ENCODE results near the gene OPCML. TPM values are rescaled to one million over a fixed set of nuclear protein-coding genes. Genes with fewer than 3 reads are reported as not detected.

Gene OPCML
- polyA plus RNA-seq, 1 donor from 2014 or later, result 11.6 TPM

GRCh38 chr11:132414451-132414850 is 1117.8 kb downstream of the OPCML start:
- Histone ChIP-seq H3K9me3 (ENCODE audit: low read length) (no peaks in the 10 kb centered on the region), H3F3A (ENCODE audit: insufficient read depth, low read length, poor library complexity, severe bottlenecking) (no peaks in the 10 kb centered on the region), H3K27ac (ENCODE audit: low read length) (no peak overlapping the region), H3K27me3 (ENCODE audit: insufficient read depth, low read depth, low read length) (no peaks in the 10 kb centered on the region), H3K4me3 (ENCODE audit: low read length) (no peak overlapping the region), H4K20me1 (ENCODE audit: insufficient read depth) (no peaks in the 10 kb centered on the region), H3K9ac (ENCODE audit: low read length) (no peak overlapping the region), H3K4me2 (ENCODE audit: low read length) (no peak overlapping the region), H3K79me2 (replicated peaks; ENCODE audit: insufficient read depth, low read length) (no peaks in the 10 kb centered on the region), H3K36me3 (ENCODE audit: insufficient read depth, low read length) (no peaks in the 10 kb centered on the region), H2AFZ (ENCODE audit: low read depth, low read length) (no peak overlapping the region), H3K9me2 (ENCODE audit: insufficient read depth, low read length) (no peaks in the 10 kb centered on the region)
- TF ChIP-seq RAD21 (conservative IDR thresholded peaks at IDR 0.05) (no peak), CTCF (IDR thresholded peaks at IDR 0.05; ENCODE audit: poor library complexity, severe bottlenecking) (no peak), EP300 (conservative IDR thresholded peaks at IDR 0.05; ENCODE audit: poor library complexity, severe bottlenecking) (no peak), EZH2 (IDR thresholded peaks at IDR 0.05; ENCODE audit: borderline replicate concordance, insufficient read depth, low read length, poor library complexity, severe bottlenecking) (no peak), SMC3 (conservative IDR thresholded peaks at IDR 0.05; ENCODE audit: poor library complexity) (no peak), TAF1 (IDR thresholded peaks at IDR 0.05; ENCODE audit: low read depth) (no peak), MXI1 (conservative IDR thresholded peaks at IDR 0.05; ENCODE audit: poor library complexity, severe bottlenecking) (no peak)
- TF ChIP-seq, protein P1, sequence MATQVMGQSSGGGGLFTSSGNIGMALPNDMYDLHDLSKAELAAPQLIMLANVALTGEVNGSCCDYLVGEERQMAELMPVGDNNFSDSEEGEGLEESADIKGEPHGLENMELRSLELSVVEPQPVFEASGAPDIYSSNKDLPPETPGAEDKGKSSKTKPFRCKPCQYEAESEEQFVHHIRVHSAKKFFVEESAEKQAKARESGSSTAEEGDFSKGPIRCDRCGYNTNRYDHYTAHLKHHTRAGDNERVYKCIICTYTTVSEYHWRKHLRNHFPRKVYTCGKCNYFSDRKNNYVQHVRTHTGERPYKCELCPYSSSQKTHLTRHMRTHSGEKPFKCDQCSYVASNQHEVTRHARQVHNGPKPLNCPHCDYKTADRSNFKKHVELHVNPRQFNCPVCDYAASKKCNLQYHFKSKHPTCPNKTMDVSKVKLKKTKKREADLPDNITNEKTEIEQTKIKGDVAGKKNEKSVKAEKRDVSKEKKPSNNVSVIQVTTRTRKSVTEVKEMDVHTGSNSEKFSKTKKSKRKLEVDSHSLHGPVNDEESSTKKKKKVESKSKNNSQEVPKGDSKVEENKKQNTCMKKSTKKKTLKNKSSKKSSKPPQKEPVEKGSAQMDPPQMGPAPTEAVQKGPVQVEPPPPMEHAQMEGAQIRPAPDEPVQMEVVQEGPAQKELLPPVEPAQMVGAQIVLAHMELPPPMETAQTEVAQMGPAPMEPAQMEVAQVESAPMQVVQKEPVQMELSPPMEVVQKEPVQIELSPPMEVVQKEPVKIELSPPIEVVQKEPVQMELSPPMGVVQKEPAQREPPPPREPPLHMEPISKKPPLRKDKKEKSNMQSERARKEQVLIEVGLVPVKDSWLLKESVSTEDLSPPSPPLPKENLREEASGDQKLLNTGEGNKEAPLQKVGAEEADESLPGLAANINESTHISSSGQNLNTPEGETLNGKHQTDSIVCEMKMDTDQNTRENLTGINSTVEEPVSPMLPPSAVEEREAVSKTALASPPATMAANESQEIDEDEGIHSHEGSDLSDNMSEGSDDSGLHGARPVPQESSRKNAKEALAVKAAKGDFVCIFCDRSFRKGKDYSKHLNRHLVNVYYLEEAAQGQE (IDR thresholded peaks at IDR 0.05; ENCODE audit: borderline replicate concordance), result no peak

DNA sequence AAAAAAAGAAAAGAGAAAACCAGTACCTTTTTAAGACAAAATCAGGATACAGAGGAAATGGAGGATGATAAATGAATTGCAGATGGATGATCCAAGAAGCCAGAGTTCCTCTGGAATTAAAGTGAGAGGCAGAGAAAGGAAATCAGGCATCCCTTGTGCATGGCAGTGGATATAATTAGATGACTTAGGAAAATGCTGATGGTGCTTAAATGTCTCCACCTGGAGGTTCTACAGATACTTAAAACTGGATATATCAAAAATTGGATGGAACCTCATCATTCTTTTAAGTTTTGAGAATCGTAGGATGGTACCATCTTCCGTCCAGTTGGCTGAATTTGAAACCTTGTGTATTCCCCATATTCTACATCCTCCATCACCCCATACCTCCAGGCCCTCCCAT is 1121.9 kb downstream of the OPCML start:
- no peak overlapping the region for H3K4me3 ChIP-seq (ENCODE audit: low read length)
- H3K27ac ChIP-seq (ENCODE audit: low read length), result no peak overlapping the region
- no peaks in the 10 kb centered on the region for H3K9me2 ChIP-seq (ENCODE audit: insufficient read depth, low read length)
- no peak for TF ChIP-seq CTCF (IDR thresholded peaks at IDR 0.05; ENCODE audit: poor library complexity, severe bottlenecking)
- no peak for TF ChIP-seq TAF1 (IDR thresholded peaks at IDR 0.05; ENCODE audit: low read depth)
- no peak for TF ChIP-seq EP300 (conservative IDR thresholded peaks at IDR 0.05; ENCODE audit: poor library complexity, severe bottlenecking)
- TF ChIP-seq EZH2 (IDR thresholded peaks at IDR 0.05; ENCODE audit: borderline replicate concordance, insufficient read depth, low read length, poor library complexity, severe bottlenecking), result no peak
- TF ChIP-seq RAD21 (conservative IDR thresholded peaks at IDR 0.05), result no peak
- TF ChIP-seq SMC3 (conservative IDR thresholded peaks at IDR 0.05; ENCODE audit: poor library complexity), result no peak
- TF ChIP-seq, protein P1 (IDR thresholded peaks at IDR 0.05; ENCODE audit: borderline replicate concordance), result no peak
- TF ChIP-seq MXI1 (conservative IDR thresholded peaks at IDR 0.05; ENCODE audit: poor library complexity, severe bottlenecking), result no peak
- no peak for TF ChIP-seq POLR2AphosphoS5 (IDR thresholded peaks at IDR 0.05)
- no peaks in the 10 kb centered on the region for H3K9me3 ChIP-seq (ENCODE audit: low read length)
- H3K79me2 ChIP-seq (replicated peaks; ENCODE audit: insufficient read depth, low read length), result no peaks in the 10 kb centered on the region
- H3F3A ChIP-seq (ENCODE audit: insufficient read depth, low read length, poor library complexity, severe bottlenecking), result no peaks in the 10 kb centered on the region
- no peak overlapping the region for H3K9ac ChIP-seq (ENCODE audit: low read length)
- H3K36me3 ChIP-seq (ENCODE audit: insufficient read depth, low read length), result no peaks in the 10 kb centered on the region
- no peak overlapping the region for H3K4me2 ChIP-seq (ENCODE audit: low read length)
- H2AFZ ChIP-seq (ENCODE audit: low read depth, low read length), result no peak overlapping the region
- no peaks in the 10 kb centered on the region for H4K20me1 ChIP-seq (ENCODE audit: insufficient read depth)
- H3K27me3 ChIP-seq (ENCODE audit: insufficient read depth, low read depth, low read length), result no peaks in the 10 kb centered on the region
